OCI-LY1 (cell line): Measurements from ENCODE around the gene HS3ST3B1.

Experiments used
- CTCF ChIP-seq: fragments of 200-600 bp; sonication (generic), shearing (Covaris generic); IDR thresholded peaks from 2 replicates; pipeline ENCODE4 v1.5.1; 2017; ENCODE audit warnings: mild to moderate bottlenecking, antibody characterized with exemption, low read length, moderate library complexity, mixed read lengths
- EZH2 ChIP-seq: fragments of 200-600 bp; sonication (generic), shearing (Covaris generic); IDR thresholded peaks from 2 replicates; pipeline ENCODE4 v1.8.0; 2017; ENCODE audit warnings: borderline replicate concordance, mixed run types, mild to moderate bottlenecking, antibody characterized with exemption, low read length, moderate library complexity, mixed read lengths

GRCh38 chr17:14354807-14355206 is 53.9 kb downstream of the HS3ST3B1 start:
- TF ChIP-seq CTCF (no peak), EZH2 (no peak)
